GM19397 (cell line): ENCODE results near the gene SOCS7.
A peak's percentile ranks its signal among the peaks of the same experiment; 100 is the strongest.

Experiments
- ATAC-seq: cut with Tn5 transposase; IDR thresholded peaks from one replicate; pipeline ENCODE4 v1.9.1; 2021; ENCODE audit warnings: mild to moderate bottlenecking, moderate library complexity; ENCODE audit not compliant: unreplicated experiment

SOCS7 gene

GRCh38 chr17:38351412-38352222 lies at the start of gene SOCS7:
Gene SOCS7 (plus strand): TSS chr17:38351844. CDS start chr17:38352053, 209 bp downstream.
- ATAC-seq = peak; percentile 90

GRCh38 chr17:38315497-38315896 lies 36.1 kb upstream of the SOCS7 start:
- ATAC-seq = no peak

GRCh38 chr17:38317081-38317480 lies 34.6 kb upstream of the SOCS7 start:
- no peak for ATAC-seq

- no peak for ATAC-seq
These were observed 31.2 kb upstream of the SOCS7 start for GRCh38 chr17:38320482-38320881.

- ATAC-seq = no peak
These were observed 29.4 kb upstream of the SOCS7 start for GRCh38 chr17:38322156-38322779.

- no peak for ATAC-seq
These were observed 28.7 kb upstream of the SOCS7 start for GRCh38 chr17:38322897-38323296.

- no peak for ATAC-seq
These were observed 27.4 kb upstream of the SOCS7 start for GRCh38 chr17:38324141-38324697.

GRCh38 chr17:38324772-38325171 lies 26.9 kb upstream of the SOCS7 start:
- ATAC-seq = no peak

GRCh38 chr17:38325221-38325851 lies 26.3 kb upstream of the SOCS7 start:
- ATAC-seq = no peak

GRCh38 chr17:38326996-38327792 lies 24.4 kb upstream of the SOCS7 start:
- no peak for ATAC-seq

GRCh38 chr17:38327936-38328335 lies 23.7 kb upstream of the SOCS7 start:
- ATAC-seq = no peak

- ATAC-seq = no peak
These were observed 23.0 kb upstream of the SOCS7 start for GRCh38 chr17:38328620-38329019.

GRCh38 chr17:38329284-38329683 lies 22.4 kb upstream of the SOCS7 start:
- no peak for ATAC-seq

GRCh38 chr17:38329808-38330730 lies 21.6 kb upstream of the SOCS7 start:
- ATAC-seq = no peak

GRCh38 chr17:38330941-38331411 lies 20.7 kb upstream of the SOCS7 start:
- ATAC-seq = no peak

GRCh38 chr17:38332735-38333134 lies 18.9 kb upstream of the SOCS7 start:
- no peak for ATAC-seq

GRCh38 chr17:38333635-38334295 lies 17.9 kb upstream of the SOCS7 start:
- no peak for ATAC-seq

- ATAC-seq = no peak
These were observed 16.9 kb upstream of the SOCS7 start for GRCh38 chr17:38334480-38335364.
